ENCODE data around the gene SNCG.

Gene SNCG

GRCh38 chr10:86960003-86960862 is 1.8 kb downstream of the SNCG start:
- no peak for DNase-seq (ENCODE audit: low read depth, low spot score)

- DNase-seq (ENCODE audit: low read depth, low spot score) = no peak
These were observed 2.5 kb downstream of the SNCG start for GRCh38 chr10:86960863-86961434.

- DNase-seq (ENCODE audit: low read depth, low spot score) = no peak
These were observed 3.2 kb downstream of the SNCG start for GRCh38 chr10:86961481-86962091.

GRCh38 chr10:86962136-86962980 is 4.0 kb downstream of the SNCG start:
- no peak for DNase-seq (ENCODE audit: low read depth, low spot score)

- DNase-seq (ENCODE audit: low read depth, low spot score) = no peak
These were observed 4.5 kb downstream of the SNCG start for GRCh38 chr10:86962981-86963310.

GRCh38 chr10:86963341-86963919 is 5.0 kb downstream of the SNCG start:
- DNase-seq (ENCODE audit: low read depth, low spot score) = no peak

GRCh38 chr10:86964061-86964846 is 5.9 kb downstream of the SNCG start:
- DNase-seq (ENCODE audit: low read depth, low spot score) = no peak

GRCh38 chr10:86964847-86965190 is 6.4 kb downstream of the SNCG start:
- DNase-seq (ENCODE audit: low read depth, low spot score) = no peak

GRCh38 chr10:86965986-86966654 is 7.7 kb downstream of the SNCG start:
- DNase-seq (ENCODE audit: low read depth, low spot score) = no peak

- no peak for DNase-seq (ENCODE audit: low read depth, low spot score)
These were observed 9.1 kb downstream of the SNCG start for GRCh38 chr10:86967481-86967941.

GRCh38 chr10:86968271-86968993 is 10.0 kb downstream of the SNCG start, which contains the start of gene ADIRF:
Gene ADIRF, plus strand, starts transcription at chr10:86968482. Its CDS starts 63 bp downstream, at chr10:86968545.
- DNase-seq (ENCODE audit: low read depth, low spot score) = no peak

- no peak for DNase-seq (ENCODE audit: low read depth, low spot score)
These were observed 10.6 kb downstream of the SNCG start for GRCh38 chr10:86968994-86969355.

GRCh38 chr10:86969421-86970041 is 11.1 kb downstream of the SNCG start:
- DNase-seq (ENCODE audit: low read depth, low spot score) = no peak

GRCh38 chr10:86970162-86970981 is 12.0 kb downstream of the SNCG start:
- no peak for DNase-seq (ENCODE audit: low read depth, low spot score)

GRCh38 chr10:86970982-86971231 is 12.5 kb downstream of the SNCG start:
- DNase-seq (ENCODE audit: low read depth, low spot score) = no peak

GRCh38 chr10:86971232-86971991 is 13.0 kb downstream of the SNCG start:
- no peak for DNase-seq (ENCODE audit: low read depth, low spot score)

- DNase-seq (ENCODE audit: low read depth, low spot score) = no peak
These were observed 14.4 kb downstream of the SNCG start for GRCh38 chr10:86972613-86973380.

Measured in brain pericyte (primary cell).